Right lobe of liver (tissue), 4 donors: ENCODE data around the gene SYPL2.

Source experiments
- POLR2A ChIP-seq: fragments of 450-650 bp; IDR thresholded peaks from one replicate; pipeline ENCODE4 v1.6.1; 2017; ENCODE audit warnings: antibody characterized with exemption, mild to moderate bottlenecking
- TF ChIP-seq, protein P1 (sequence below), 4 donors: fragments of 200-600 bp in 3 of 4; fragments of 450-650 bp in 1 of 4; IDR thresholded peaks; one replicate each; pipeline versions ENCODE4 v1.5.1 to v1.8.0; 2016 to 2022; ENCODE audit warnings: antibody characterized with exemption in 4 of 4, mild to moderate bottlenecking in 2 of 4
- donor health status: DM: no; HTN: no; CAD: no.
- donor health status: DM: no; HTN: no; CAD: no.
- donor health status: DM: no; HTN: yes; CAD: no.

GRCh38 chr1:109443476-109443875, 22.9 kb upstream of the SYPL2 start:
- TF ChIP-seq, protein P1, sequence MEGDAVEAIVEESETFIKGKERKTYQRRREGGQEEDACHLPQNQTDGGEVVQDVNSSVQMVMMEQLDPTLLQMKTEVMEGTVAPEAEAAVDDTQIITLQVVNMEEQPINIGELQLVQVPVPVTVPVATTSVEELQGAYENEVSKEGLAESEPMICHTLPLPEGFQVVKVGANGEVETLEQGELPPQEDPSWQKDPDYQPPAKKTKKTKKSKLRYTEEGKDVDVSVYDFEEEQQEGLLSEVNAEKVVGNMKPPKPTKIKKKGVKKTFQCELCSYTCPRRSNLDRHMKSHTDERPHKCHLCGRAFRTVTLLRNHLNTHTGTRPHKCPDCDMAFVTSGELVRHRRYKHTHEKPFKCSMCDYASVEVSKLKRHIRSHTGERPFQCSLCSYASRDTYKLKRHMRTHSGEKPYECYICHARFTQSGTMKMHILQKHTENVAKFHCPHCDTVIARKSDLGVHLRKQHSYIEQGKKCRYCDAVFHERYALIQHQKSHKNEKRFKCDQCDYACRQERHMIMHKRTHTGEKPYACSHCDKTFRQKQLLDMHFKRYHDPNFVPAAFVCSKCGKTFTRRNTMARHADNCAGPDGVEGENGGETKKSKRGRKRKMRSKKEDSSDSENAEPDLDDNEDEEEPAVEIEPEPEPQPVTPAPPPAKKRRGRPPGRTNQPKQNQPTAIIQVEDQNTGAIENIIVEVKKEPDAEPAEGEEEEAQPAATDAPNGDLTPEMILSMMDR (IDR thresholded peaks at IDR 0.05) = no peak
- no peak for TF ChIP-seq POLR2A
